ENCODE measurements around the gene PPP1R9B. TPM values are rescaled to one million over a fixed set of nuclear protein-coding genes. Genes with fewer than 3 reads are reported as not detected.

PPP1R9B gene
- total RNA-seq, 1 donor from 2014 or later: 51.5 TPM

DNA sequence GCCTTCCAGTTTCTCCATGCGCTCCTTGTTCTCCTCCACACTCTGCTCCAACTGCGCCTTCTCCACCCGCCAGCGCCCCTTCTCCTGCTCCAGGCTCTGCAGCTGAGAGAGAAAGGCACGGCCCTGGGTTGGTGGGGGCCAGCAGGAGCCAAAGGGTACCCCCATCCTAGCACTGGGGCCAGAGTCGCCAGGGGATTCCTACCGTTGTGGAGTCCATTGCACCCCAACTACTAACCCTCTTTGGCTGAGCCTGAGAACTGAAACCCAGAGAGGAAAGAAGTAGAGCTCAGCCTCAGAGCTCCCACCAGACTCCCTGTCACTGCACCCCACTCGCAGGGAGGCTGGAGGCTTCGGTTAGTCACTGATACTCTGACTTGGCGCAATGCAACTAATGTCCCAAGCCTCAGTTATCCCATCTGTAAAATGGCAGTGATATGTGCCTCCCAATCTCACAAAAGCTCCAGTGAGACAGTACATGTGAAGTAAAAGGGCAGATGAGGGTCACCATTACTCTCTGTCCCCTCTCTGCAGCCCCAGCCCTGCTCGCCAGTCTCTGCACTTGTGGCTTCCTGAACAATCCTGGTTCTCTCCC, 14.3 kb downstream of the PPP1R9B start:
- Mint-ChIP-seq H3K4me1 (ENCODE audit: unreplicated experiment) (peaks cover 24% of the 10 kb centered on the region), H3K36me3 (peaks cover 31% of the 10 kb centered on the region), H3K27me3 (peaks cover 6% of the 10 kb centered on the region), H3K4me3 (no peak overlapping the region), H3K9me3 (no peaks in the 10 kb centered on the region), H3K27ac (no peak overlapping the region)
- peak; percentile 57 for DNase-seq (ENCODE audit: extremely low spot score, unreplicated experiment)
- TF ChIP-seq, protein P1, sequence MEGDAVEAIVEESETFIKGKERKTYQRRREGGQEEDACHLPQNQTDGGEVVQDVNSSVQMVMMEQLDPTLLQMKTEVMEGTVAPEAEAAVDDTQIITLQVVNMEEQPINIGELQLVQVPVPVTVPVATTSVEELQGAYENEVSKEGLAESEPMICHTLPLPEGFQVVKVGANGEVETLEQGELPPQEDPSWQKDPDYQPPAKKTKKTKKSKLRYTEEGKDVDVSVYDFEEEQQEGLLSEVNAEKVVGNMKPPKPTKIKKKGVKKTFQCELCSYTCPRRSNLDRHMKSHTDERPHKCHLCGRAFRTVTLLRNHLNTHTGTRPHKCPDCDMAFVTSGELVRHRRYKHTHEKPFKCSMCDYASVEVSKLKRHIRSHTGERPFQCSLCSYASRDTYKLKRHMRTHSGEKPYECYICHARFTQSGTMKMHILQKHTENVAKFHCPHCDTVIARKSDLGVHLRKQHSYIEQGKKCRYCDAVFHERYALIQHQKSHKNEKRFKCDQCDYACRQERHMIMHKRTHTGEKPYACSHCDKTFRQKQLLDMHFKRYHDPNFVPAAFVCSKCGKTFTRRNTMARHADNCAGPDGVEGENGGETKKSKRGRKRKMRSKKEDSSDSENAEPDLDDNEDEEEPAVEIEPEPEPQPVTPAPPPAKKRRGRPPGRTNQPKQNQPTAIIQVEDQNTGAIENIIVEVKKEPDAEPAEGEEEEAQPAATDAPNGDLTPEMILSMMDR (conservative IDR thresholded peaks at IDR 0.05): no peak

DNA sequence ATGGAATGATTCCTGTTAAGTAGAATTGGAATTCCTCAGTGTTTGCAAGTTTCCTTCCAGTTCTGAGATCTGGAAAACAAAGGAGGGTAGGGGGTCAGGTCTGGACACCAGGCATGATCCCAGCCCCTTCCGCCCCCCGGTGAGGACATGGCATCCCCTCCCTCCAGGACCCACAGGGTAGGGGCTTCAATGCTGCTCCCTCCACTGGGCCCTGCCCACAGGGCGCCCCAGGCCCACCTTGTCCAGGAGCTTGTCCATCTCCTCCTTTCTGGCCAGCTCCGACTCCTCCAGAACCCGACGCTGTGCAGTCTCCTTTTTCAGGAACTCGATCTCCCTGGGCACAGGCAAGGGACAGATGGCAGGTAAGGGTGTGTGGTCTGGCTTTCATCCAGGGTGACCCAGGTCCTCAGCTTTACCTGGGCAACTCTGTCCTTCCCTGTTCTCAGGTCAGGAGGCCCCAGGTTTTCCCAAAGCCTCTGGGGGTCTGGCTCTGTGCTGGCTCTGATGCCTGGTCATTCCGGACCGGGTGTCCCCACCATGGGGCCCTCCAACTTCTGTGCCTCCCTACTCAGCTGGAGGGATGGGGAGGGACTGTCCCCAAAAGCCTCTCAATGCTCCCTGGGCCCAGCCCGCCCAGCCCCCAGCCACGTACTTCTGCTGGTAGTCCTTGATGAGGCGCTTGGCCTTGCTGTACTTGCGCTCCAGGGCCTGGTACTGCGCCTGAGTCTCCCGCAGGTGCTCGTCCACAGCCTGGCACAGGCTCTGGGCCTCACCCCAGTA, 15.0 kb downstream of the PPP1R9B start:
- Mint-ChIP-seq H3K4me3 (no peak overlapping the region), H3K27ac (no peak overlapping the region), H3K36me3 (peaks cover 31% of the 10 kb centered on the region), H3K4me1 (ENCODE audit: unreplicated experiment) (peaks cover 28% of the 10 kb centered on the region), H3K9me3 (no peaks in the 10 kb centered on the region), H3K27me3 (peaks cover 11% of the 10 kb centered on the region)
- TF ChIP-seq, protein P1 (conservative IDR thresholded peaks at IDR 0.05): no peak
- no peak for DNase-seq (ENCODE audit: extremely low spot score, unreplicated experiment)

DNA sequence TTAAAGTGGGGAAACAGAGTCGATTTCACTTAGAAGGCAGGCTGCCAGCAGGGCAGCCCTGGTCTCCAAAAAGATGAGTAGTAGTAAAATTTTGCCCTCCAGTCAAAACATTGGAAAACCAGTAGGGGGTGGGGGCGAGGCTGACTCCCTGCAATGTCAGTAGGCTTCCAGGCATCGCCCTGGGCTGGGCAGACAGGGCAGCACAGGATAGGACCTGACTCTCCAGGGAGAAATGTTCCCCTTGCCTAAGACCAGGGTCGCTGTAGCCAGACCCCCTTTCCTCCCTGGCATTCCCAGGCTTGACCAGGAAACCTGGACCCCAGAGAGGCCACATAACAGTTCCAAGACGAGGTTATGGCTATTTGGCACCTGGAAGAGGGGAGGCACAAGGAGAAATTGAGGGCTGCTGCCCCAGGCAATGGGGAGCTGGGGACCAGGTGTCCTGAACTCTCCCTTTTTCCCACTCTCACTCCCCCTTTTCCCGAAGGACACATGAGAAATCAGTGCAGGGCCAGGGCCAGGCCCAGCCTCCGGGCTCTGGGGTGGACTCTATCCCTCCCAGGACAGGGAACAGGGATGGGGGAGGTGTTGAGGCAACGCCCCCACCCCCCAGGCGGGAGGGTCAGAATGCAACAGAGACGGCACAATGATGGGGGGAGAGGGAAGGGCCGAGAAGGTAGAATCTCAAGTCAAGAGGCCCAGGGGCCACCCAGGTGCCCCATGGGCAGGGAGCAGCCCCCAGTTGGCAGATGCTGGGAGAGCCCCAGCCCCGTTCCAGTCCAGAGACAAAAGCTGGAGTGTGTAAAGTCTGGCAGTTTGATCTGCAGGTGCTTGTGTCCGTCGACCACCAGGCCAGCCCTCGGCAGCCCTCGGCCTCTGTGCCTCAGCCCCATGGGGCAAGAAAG, 16.0 kb downstream of the PPP1R9B start:
- Mint-ChIP-seq H3K9me3 (no peaks in the 10 kb centered on the region), H3K4me1 (ENCODE audit: unreplicated experiment) (peaks cover 20% of the 10 kb centered on the region), H3K4me3 (no peak overlapping the region), H3K27me3 (peaks cover 14% of the 10 kb centered on the region), H3K36me3 (peaks cover 24% of the 10 kb centered on the region), H3K27ac (no peak overlapping the region)
- TF ChIP-seq, protein P1 (conservative IDR thresholded peaks at IDR 0.05): no peak
- no peak for DNase-seq (ENCODE audit: extremely low spot score, unreplicated experiment)

DNA sequence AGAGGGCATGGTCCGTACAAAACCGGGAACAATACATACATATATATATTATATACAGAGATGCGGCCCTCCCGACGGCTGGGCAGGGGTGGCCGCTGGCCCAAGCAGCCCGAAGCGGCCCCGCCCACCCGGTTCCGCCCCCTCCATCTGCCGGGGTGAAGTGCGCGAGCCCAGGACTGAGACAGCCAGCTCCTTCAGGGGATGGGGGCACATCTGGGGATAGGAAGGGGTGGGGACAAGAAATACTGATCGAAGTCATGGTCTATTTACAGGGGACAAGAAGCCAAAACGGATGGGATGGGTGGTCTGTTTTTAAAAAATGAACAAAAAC, 16.7 kb downstream of the PPP1R9B start:
- Mint-ChIP-seq H3K36me3 (peaks cover 24% of the 10 kb centered on the region), H3K9me3 (no peaks in the 10 kb centered on the region), H3K27me3 (peaks cover 16% of the 10 kb centered on the region), H3K4me3 (no peak overlapping the region), H3K27ac (no peak overlapping the region), H3K4me1 (ENCODE audit: unreplicated experiment) (peaks cover 20% of the 10 kb centered on the region)
- TF ChIP-seq, protein P1 (conservative IDR thresholded peaks at IDR 0.05): no peak
- no peak for DNase-seq (ENCODE audit: extremely low spot score, unreplicated experiment)

DNA sequence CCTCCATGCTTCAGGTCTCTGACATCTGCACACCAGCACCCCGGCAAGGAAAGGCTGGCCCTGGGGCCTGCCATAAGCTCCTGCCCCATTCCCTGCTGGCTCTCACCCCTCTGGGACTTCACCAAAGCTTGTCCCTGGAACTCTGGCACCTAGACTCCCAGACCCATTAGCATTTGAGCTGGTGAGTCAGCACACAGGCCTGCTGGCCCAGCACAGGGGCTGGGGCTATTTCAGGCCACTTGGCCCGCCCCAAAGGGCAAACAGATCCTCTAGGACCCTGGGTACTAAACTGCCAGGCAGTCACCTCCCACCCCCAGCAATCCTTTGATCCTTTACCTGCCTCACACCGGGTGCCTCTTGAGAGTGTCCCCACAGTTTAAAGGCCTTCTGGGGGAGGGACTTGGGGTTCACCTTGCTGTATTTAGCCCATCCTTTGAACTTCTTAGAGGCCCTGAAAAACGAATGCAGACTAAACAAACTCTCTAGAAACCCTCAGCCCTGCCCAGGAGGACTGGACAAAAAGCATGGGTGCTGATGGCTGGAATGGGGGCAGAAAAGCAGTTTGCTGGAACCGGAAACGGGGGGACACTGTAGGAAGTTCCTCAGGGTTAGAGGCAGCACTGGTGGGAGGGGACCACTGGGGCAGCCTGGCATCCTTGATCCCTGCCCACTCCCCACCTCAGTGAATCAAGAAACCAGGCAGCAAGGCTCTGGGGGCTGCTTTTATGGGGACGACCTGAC, 17.3 kb downstream of the PPP1R9B start:
- TF ChIP-seq, protein P1 (conservative IDR thresholded peaks at IDR 0.05): no peak
- Mint-ChIP-seq H3K27ac (no peak overlapping the region), H3K27me3 (peaks cover 19% of the 10 kb centered on the region), H3K4me3 (no peak overlapping the region), H3K9me3 (no peaks in the 10 kb centered on the region), H3K36me3 (peaks cover 19% of the 10 kb centered on the region), H3K4me1 (ENCODE audit: unreplicated experiment) (peaks cover 20% of the 10 kb centered on the region)
- no peak for DNase-seq (ENCODE audit: extremely low spot score, unreplicated experiment)

All from type B pancreatic cell (in vitro differentiated cells).